Measurements from ENCODE around the gene PIAS3.
"Not testable (repeated sequence)": the region's sequence is repeated elsewhere in the genome, so short reads cannot be mapped to it uniquely, and the experiment has no call there.

Gene PIAS3

GRCh38 chr1:145871994-145872924 is 13.4 kb upstream of the PIAS3 start:
- DNase-seq: peak in 2 of 5 donors; percentile 8 to 47

GRCh38 chr1:145868232-145868631 is 9.4 kb upstream of the PIAS3 start:
- DNase-seq: no peak

DNA sequence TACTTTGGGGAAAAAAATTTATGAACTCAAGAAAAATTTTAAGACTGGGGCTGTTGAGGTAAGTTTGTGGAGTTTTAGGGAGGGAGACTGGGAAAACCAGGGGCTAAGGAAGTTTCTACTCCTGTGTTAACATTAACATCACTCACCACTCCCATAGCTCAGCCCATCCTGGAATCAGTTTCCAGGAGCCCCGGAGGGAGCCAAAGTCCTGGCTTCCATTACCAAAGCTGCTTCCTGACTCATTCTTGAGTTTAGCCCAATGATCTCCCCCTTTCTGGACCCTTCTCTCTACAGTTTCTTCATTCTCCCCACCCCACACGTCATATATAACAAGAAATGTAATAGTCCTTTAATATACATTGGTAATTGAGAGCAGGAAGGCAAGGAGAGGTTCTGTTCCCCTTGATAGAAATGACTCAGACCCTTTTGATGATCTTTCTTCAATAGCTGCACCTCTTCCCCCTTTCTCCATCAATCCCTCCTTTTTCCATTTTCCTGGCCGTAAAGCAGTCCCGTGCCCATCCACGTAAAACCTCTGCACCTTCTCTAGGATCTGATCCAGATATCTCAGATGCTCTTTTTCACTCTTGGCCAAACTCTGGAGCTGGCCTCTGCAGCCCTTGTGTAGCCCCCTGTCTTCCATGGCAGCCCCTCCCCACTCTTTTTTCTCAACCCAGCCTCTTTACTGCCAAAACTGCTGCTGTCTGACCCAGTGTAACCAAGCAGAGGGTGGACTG is 4.6 kb upstream of the PIAS3 start:
- DNase-seq: no peak

GRCh38 chr1:145859491-145860023 is 676 bp upstream of the PIAS3 start:
- peak; percentile 53 to 67 (median 65) for DNase-seq

- peak; percentile 46 to 63 (median 52) for DNase-seq
Measured at GRCh38 chr1:145858238-145858900, 512 bp downstream of the PIAS3 start.

GRCh38 chr1:145857170-145857569 is 1.7 kb downstream of the PIAS3 start:
- DNase-seq: no peak

- DNase-seq: no peak
Measured at GRCh38 chr1:145855426-145855948, 3.4 kb downstream of the PIAS3 start.

GRCh38 chr1:145849356-145850160 is 9.3 kb downstream of the PIAS3 start:
- no peak for DNase-seq

- DNase-seq: no peak
Measured at GRCh38 chr1:145847827-145848226, 11.1 kb downstream of the PIAS3 start.

- peak in 3 of 5 donors; percentile 10 to 33 (median 21) for DNase-seq
Measured at GRCh38 chr1:145846201-145846612, 12.7 kb downstream of the PIAS3 start.

- peak; percentile 56 to 75 (median 68) for DNase-seq
Measured at GRCh38 chr1:145845514-145846161, 13.2 kb downstream of the PIAS3 start, which contains the start of gene NUDT17. NUDT17 (plus strand) TSS chr1:145845630; CDS start chr1:145845641, 11 bp downstream.

DNA sequence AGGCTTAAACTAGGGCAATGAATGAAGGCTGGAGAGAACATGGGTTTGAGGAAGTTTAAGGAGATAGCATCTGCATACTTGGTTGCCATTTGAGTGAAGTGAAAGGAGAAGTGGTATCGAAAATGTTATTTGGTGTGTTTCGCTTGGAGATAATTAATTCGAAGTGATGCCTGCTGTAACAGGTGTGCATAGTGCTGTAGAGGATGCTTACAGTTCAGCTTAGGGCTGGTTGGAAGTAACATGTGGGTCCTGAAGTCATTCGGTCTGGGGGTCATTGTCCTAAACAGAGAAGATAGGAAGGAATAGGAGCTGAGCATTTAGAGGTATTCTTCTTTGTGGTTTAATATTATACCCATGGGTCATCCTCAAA is 13.8 kb downstream of the PIAS3 start:
- no peak for DNase-seq

DNA sequence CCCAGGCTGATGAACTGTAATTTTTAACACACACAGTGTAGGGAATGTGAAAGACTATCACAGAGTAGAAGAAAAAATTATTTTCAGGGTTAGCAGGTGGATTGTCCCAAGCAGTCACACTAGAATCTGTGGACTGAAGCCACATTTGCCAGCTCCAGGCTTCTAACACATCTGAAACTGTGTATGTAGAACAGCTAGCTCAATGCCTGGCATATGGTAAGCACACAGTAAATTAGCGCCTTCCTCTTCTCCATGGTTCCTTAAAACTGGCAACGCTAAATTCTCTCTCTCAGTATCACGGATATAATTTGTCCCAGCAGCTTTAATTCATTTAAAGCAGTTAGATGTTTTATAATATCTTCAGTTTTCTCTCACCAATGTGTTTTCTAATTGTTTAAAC is 15.8 kb downstream of the PIAS3 start:
- DNase-seq: no peak

- DNase-seq: no peak
Measured at GRCh38 chr1:145837656-145838055, 21.2 kb downstream of the PIAS3 start.

DNA sequence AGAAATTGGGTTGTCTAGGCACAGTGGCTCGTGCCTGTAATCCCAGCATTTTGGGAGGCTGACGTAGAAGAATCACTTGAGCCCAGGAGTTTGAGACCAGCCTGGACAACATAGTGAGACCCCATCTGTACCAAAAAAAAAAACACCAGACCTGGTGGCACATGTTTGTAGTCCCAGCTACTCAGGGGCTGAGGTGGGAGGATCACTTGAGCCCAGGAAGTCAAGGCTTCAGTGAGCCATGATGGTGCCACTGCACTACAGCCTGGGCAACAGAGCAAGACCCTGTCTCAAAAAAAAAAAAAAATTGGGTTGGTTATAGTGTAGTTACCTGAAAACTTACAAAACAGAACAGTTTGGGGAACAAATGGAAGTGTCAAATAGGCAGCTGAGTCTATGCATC is 28.1 kb downstream of the PIAS3 start:
- DNase-seq: not testable (repeated sequence)

GRCh38 chr1:145828367-145829026 is 30.4 kb downstream of the PIAS3 start:
- DNase-seq: peak in 1 of 5 donors; percentile 45

DNA sequence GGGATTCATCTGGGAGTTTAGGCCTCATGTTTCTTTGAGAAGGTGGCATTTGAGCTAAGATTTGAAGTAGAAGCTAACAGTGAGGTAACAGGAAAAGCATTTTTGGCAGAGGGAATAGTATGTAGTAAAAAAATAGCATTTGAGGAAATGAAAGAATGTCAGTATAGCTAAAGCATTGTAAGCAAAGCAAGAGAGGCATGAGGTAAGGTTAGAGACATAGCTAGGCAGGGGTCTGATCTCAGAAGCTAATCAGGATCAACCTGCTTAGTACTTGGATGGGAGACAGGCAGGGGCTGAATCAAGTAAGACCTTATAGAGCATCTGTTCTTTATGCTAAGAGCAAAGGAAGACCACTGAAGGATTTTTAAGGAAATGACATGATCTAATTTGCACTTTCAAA is 30.9 kb downstream of the PIAS3 start:
- DNase-seq: no peak

GRCh38 chr1:145826030-145826429 is 32.9 kb downstream of the PIAS3 start:
- DNase-seq: no peak

- peak in 1 of 5 donors; percentile 8 for DNase-seq
Measured at GRCh38 chr1:145824499-145824842, 34.4 kb downstream of the PIAS3 start.
